H1 (cell line): Measurements from ENCODE around the gene ITGA5. TPM values are rescaled to one million over a fixed set of nuclear protein-coding genes. Genes with fewer than 3 reads are reported as not detected.

Experiments used
- CTCF ChIA-PET: fragments of 300-600 bp; sonication (Branson Sonifier 250); formaldehyde crosslinking; loops from one replicate; lab custom pipeline; 2021; ENCODE audit not compliant: partially characterized antibody; lab: Charles Lee
- POLR2A ChIA-PET: fragments of 300-600 bp; sonication (Branson Sonifier 250); formaldehyde crosslinking; loops from one replicate; lab custom pipeline; 2021; ENCODE audit warnings: inconsistent platforms; ENCODE audit not compliant: partially characterized antibody; lab: Charles Lee
- DNase-seq, 2 experiments: peaks; one replicate each; pipeline versions ENCODE4 v3.0.0 to v3.0.0-alpha.2; 2010 to 2022; ENCODE audit warnings: low spot score in 2 of 2, low read depth in 1 of 2, mixed read lengths in 1 of 2
- FAIRE-seq: peaks from 2 replicates; lab custom pipeline; 2011; peaks lifted over from hg19 to GRCh38; lab: Jason Lieb, UNC
- H2AFZ ChIP-seq: 2 replicates; pipeline ENCODE4 v1.8.1; 2012; ENCODE audit warnings: low read length, inconsistent platforms
- H2AK5ac ChIP-seq: 2 replicates; pipeline ENCODE4 v1.6.1; 2013; ENCODE audit warnings: low read depth, low read length
- H2BK120ac ChIP-seq: replicated peaks from 2 replicates; pipeline ENCODE3; 2013; ENCODE audit warnings: low read depth, low read length, inconsistent platforms
- H2BK12ac ChIP-seq: 2 replicates; pipeline ENCODE4 v1.6.1; 2013; ENCODE audit warnings: low read depth, low read length
- H2BK15ac ChIP-seq: 2 replicates; pipeline ENCODE4 v1.6.1; 2013; ENCODE audit warnings: low read length
- H2BK20ac ChIP-seq: 2 replicates; pipeline ENCODE4 v1.6.1; 2013; ENCODE audit warnings: low read length
- H2BK5ac ChIP-seq: 2 replicates; pipeline ENCODE4 v1.6.1; 2013; ENCODE audit warnings: low read depth, low read length
- H3K14ac ChIP-seq: 2 replicates; pipeline ENCODE4 v1.6.1; 2013; ENCODE audit warnings: inconsistent platforms; ENCODE audit not compliant: insufficient read length
- H3K18ac ChIP-seq: 2 replicates; pipeline ENCODE4 v1.6.1; 2013; ENCODE audit warnings: low read length; ENCODE audit errors: extremely low read depth
- H3K23ac ChIP-seq: 2 replicates; pipeline ENCODE4 v1.6.1; 2013; ENCODE audit warnings: inconsistent platforms; ENCODE audit not compliant: insufficient read length
- H3K23me2 ChIP-seq: 2 replicates; pipeline ENCODE4 v1.6.1; 2013; ENCODE audit warnings: low read depth, low read length
- H3K27ac ChIP-seq: 2 replicates; pipeline ENCODE4 v1.6.1; 2011; ENCODE audit warnings: low read depth, low read length, inconsistent platforms
- H3K27me3 ChIP-seq, 4 experiments: replicated peaks in 1 of 4; 1 replicate in 1 of 4; 2 replicates in 3 of 4; pipeline versions ENCODE4 v1.6.1 to v1.8.1; 2011 to 2013; ENCODE audit warnings: low read length in 3 of 4, mild to moderate bottlenecking in 3 of 4, inconsistent platforms in 2 of 4, mixed read lengths in 2 of 4, moderate library complexity in 1 of 4; ENCODE audit not compliant: control insufficient read depth in 3 of 4, insufficient read depth in 3 of 4; ENCODE audit errors: extremely low read depth in 1 of 4
- H3K36me3 ChIP-seq, 4 experiments: 2 replicates each; pipeline versions ENCODE4 v1.6.1 to v1.8.1; 2011 to 2013; ENCODE audit warnings: mild to moderate bottlenecking in 4 of 4, low read length in 3 of 4, moderate library complexity in 2 of 4, control low read depth in 1 of 4, inconsistent platforms in 1 of 4; ENCODE audit not compliant: insufficient read depth in 4 of 4, control insufficient read depth in 2 of 4
- H3K4ac ChIP-seq: replicated peaks from 2 replicates; pipeline ENCODE3; 2013; ENCODE audit warnings: low read length, low read depth, mixed read lengths, inconsistent platforms; ENCODE audit not compliant: insufficient read length
- H3K4me1 ChIP-seq, 4 experiments: replicated peaks in 1 of 4; 1 replicate in 1 of 4; 2 replicates in 3 of 4; pipeline versions ENCODE4 v1.6.1 to v1.8.1; 2011 to 2013; ENCODE audit warnings: low read length in 3 of 4, inconsistent platforms in 2 of 4, mixed read lengths in 1 of 4; ENCODE audit not compliant: insufficient read depth in 4 of 4, control insufficient read depth in 3 of 4
- H3K4me2 ChIP-seq, 2 experiments: 2 replicates each; pipeline versions ENCODE4 v1.6.1 to v1.8.1; 2011 to 2013; ENCODE audit warnings: low read depth in 2 of 2, low read length in 2 of 2, control low read depth in 1 of 2, inconsistent platforms in 1 of 2, mild to moderate bottlenecking in 1 of 2; ENCODE audit not compliant: insufficient read depth in 1 of 2
- H3K4me3 ChIP-seq, 4 experiments: fragments of 200-600, 300-600 bp in 1 of 4; sonication (generic), shearing (Covaris generic), sonication (Bioruptor Twin) in 1 of 4; 2 replicates each; pipeline versions ENCODE4 v1.5.1 to v1.8.1; 2011 to 2016; ENCODE audit warnings: low read length in 4 of 4, low read depth in 3 of 4, control low read depth in 2 of 4, inconsistent platforms in 2 of 4, mild to moderate bottlenecking in 2 of 4, mixed read lengths in 1 of 4, moderate library complexity in 1 of 4; ENCODE audit not compliant: insufficient read depth in 2 of 4; ENCODE audit errors: extremely low read depth in 1 of 4
- H3K56ac ChIP-seq: replicated peaks from 2 replicates; pipeline ENCODE3; 2013; ENCODE audit warnings: low read depth, mild to moderate bottlenecking, mixed read lengths, low read length, inconsistent platforms; ENCODE audit not compliant: insufficient read length
- H3K79me1 ChIP-seq: 2 replicates; pipeline ENCODE4 v1.6.1; 2013; ENCODE audit warnings: low read depth, low read length, control low read depth
- H3K79me2 ChIP-seq, 2 experiments: 2 replicates each; pipeline versions ENCODE4 v1.6.1 to v1.8.1; 2012 to 2013; ENCODE audit warnings: low read length in 2 of 2, mild to moderate bottlenecking in 2 of 2, inconsistent platforms in 1 of 2; ENCODE audit not compliant: insufficient read depth in 2 of 2, control insufficient read depth in 1 of 2
- H3K9ac ChIP-seq, 4 experiments: replicated peaks in 1 of 4; 1 replicate in 1 of 4; 2 replicates in 3 of 4; pipeline versions ENCODE4 v1.6.1 to v1.8.1; 2011 to 2013; ENCODE audit warnings: low read depth in 3 of 4, low read length in 3 of 4, control low read depth in 2 of 4, mild to moderate bottlenecking in 2 of 4, moderate library complexity in 2 of 4, inconsistent platforms in 1 of 4; ENCODE audit errors: extremely low read depth in 1 of 4
- H3K9me3 ChIP-seq, 2 experiments: 2 replicates each; pipeline versions ENCODE4 v1.6.1 to v1.8.1; 2012 to 2013; ENCODE audit warnings: mild to moderate bottlenecking in 2 of 2, moderate library complexity in 2 of 2, control low read depth in 1 of 2, inconsistent platforms in 1 of 2, low read depth in 1 of 2, low read length in 1 of 2, mixed read lengths in 1 of 2; ENCODE audit not compliant: insufficient read depth in 2 of 2
- H4K20me1 ChIP-seq, 2 experiments: replicated peaks in 1 of 2; 2 replicates each; pipeline versions ENCODE3 to v1.8.1; 2011 to 2013; ENCODE audit warnings: inconsistent platforms in 2 of 2, low read length in 2 of 2, mild to moderate bottlenecking in 1 of 2; ENCODE audit not compliant: insufficient read depth in 2 of 2, control insufficient read depth in 1 of 2
- H4K5ac ChIP-seq: 2 replicates; pipeline ENCODE4 v1.6.1; 2013; ENCODE audit warnings: low read length, low read depth, mixed read lengths, inconsistent platforms; ENCODE audit not compliant: insufficient read length
- H4K8ac ChIP-seq: 2 replicates; pipeline ENCODE4 v1.8.0; 2013; ENCODE audit warnings: mild to moderate bottlenecking, moderate library complexity, low read length, inconsistent platforms; ENCODE audit not compliant: insufficient read depth; ENCODE audit errors: extremely low read depth
- H4K91ac ChIP-seq: replicated peaks from 2 replicates; pipeline ENCODE3; 2013; ENCODE audit warnings: low read length, mixed read lengths, inconsistent platforms; ENCODE audit not compliant: insufficient read length
- BCL11A ChIP-seq, 2 experiments: IDR thresholded peaks; one replicate each; pipeline ENCODE4 v1.6.1; 2011; ENCODE audit warnings: low read depth in 2 of 2, low read length in 2 of 2, mild to moderate bottlenecking in 2 of 2
- NANOG ChIP-seq: IDR thresholded peaks from 2 replicates; pipeline ENCODE4 v1.6.1; 2011; ENCODE audit warnings: low read length, low read depth, mild to moderate bottlenecking, inconsistent platforms; ENCODE audit not compliant: insufficient read depth, poor library complexity, severe bottlenecking
- TEAD4 ChIP-seq: IDR thresholded peaks from 2 replicates; pipeline ENCODE4 v1.6.1; 2012; ENCODE audit warnings: low read depth, low read length, inconsistent platforms, mixed read lengths
- polyA plus RNA-seq, 7 experiments: library from polyadenylated mRNA; depleted of rRNA in 3 of 7; stranded (reverse) in 5 of 7; unstranded in 2 of 7; fragments of >200 nt in 5 of 7; fragments of 200-250 nt in 2 of 7; gene quantifications; 1 replicate in 5 of 7; 2 replicates in 1 of 7; 4 replicates in 1 of 7; pipeline versions ENCODE4 v1.2.1 to v1.2.3, GENCODE V29; 2011 to 2013; ENCODE audit warnings: missing spikeins in 2 of 7, mixed read lengths in 2 of 7
- total RNA-seq: library from RNA; stranded (reverse); fragmentation: NEBNext Ultra II Directional; extraction: Animal tissue kit (Norgen Biotek cat#: 25700); gene quantifications from 2 replicates; pipeline ENCODE4 v1.2.1, GENCODE V29; 2021

Gene ITGA5
- total and polyA plus RNA-seq, 2 of the 8 experiments (the other 6 are each of a cell fraction or from before 2014, with no cell fraction given) = 11.6 to 19.4 TPM

DNA sequence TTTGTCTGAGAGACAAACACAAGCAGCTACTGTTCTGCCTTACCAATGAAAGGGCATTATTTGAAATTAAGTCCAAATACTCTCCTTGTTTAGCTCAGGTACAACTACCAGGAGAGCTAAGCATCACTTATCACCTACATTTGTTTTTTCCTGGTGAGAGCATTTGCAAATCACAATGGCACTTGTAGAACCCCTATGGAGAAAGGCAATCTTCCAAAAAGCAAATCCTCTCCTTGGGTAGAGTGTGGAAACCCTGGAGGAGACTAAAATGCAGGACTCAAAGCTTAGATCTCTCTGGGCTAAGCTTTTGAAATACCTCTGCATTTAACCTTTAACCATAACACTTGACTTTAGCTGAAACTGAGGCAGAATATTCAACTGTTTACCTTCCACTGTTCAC, 33.6 kb upstream of the ITGA5 start:
- peak; percentile 87 for FAIRE-seq

More for the DNA sequence above, 33.6 kb upstream of the ITGA5 start:
- H3K9ac ChIP-seq = no peak overlapping the region
- H3K79me2 ChIP-seq = no peaks in the 10 kb centered on the region
- H3K4me1 ChIP-seq = no peaks in the 10 kb centered on the region
- ChIA-PET POLR2A (interaction anchor here (0.9 kb wide), 1 partner anchor 17 kb away, joined by 4 read pairs; no protein-coding TSS in a partner anchor), CTCF (interaction anchor here (1.0 to 6.6 kb wide), 9 partner anchors 13 to 79 kb away, joined by 3 to 39 read pairs (median 5); no protein-coding TSS in a partner anchor)
- no peaks in the 10 kb centered on the region for H3K79me1 ChIP-seq
- no peaks in the 10 kb centered on the region for H3K36me3 ChIP-seq
- H3K4ac ChIP-seq = no peak overlapping the region
- no peak overlapping the region for H4K91ac ChIP-seq
- H3K27ac ChIP-seq = no peak overlapping the region
- H3K23me2 ChIP-seq = no peaks in the 10 kb centered on the region
- peaks cover 60 to 98% (median 79%) of the 10 kb centered on the region in 4 experiments for H3K27me3 ChIP-seq
- TF ChIP-seq TEAD4 (no peak), NANOG (peak; percentile 82), BCL11A (IDR thresholded peaks at IDR 0.05; ENCODE audit: low read depth in 2 of 2, low read length in 2 of 2) (peak in 1 of 2 experiments; percentile 55)
- no peak for DNase-seq
- no peak overlapping the region for H3K23ac ChIP-seq
- H4K8ac ChIP-seq = no peak overlapping the region
- H2AFZ ChIP-seq = no peak overlapping the region
- no peak overlapping the region for H3K4me3 ChIP-seq
- H2BK15ac ChIP-seq = no peak overlapping the region
- no peak overlapping the region for H2BK12ac ChIP-seq
- no peak overlapping the region for H3K56ac ChIP-seq
- no peak overlapping the region for H3K4me2 ChIP-seq
- no peak overlapping the region for H2BK5ac ChIP-seq
- H3K14ac ChIP-seq = no peak overlapping the region
- no peak overlapping the region for H2AK5ac ChIP-seq
- H4K20me1 ChIP-seq = peaks cover 0 to 6% of the 10 kb centered on the region in 2 experiments
- H4K5ac ChIP-seq = no peak overlapping the region
- no peak overlapping the region for H3K18ac ChIP-seq
- no peak overlapping the region for H2BK120ac ChIP-seq
- no peak overlapping the region for H2BK20ac ChIP-seq
- no peaks in the 10 kb centered on the region for H3K9me3 ChIP-seq
